Measurements from ENCODE around the gene FANCE.
"Not testable (repeated sequence)": the region's sequence is repeated elsewhere in the genome, so short reads cannot be mapped to it uniquely, and the experiment has no call there.

The FANCE gene

DNA sequence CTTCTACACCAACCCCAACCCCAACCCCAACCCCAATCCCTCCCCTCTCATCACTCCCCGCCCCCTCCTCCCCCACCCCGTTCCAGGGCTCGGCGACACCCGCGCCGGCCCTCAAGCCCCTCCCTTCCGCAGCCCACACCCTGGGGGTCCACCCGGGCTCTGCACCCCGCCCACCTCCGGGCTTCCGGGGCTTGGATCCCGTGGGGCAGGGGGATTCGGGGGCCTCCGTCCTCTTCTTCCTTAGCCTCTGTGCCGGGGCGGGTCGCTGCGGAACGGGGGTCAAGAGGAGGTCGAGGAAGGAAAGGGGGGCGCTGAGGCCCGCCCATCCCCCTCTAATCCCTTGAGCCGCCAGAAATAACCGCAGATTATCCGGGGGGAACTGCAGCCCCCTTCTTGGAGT, 59.9 kb downstream of the FANCE start:
- peaks cover 32 to 42% of the 10 kb centered on the region in 2 donors for H3K27me3 ChIP-seq (ENCODE audit: control insufficient read depth in 1 of 2, insufficient read depth in 2 of 2, low read length in 2 of 2)
- H3K9ac ChIP-seq (ENCODE audit: low read length in 2 of 2): no peak overlapping the region
- H3K4me3 ChIP-seq (ENCODE audit: low read length in 2 of 2): no peak overlapping the region
- H3K27ac ChIP-seq (ENCODE audit: low read length): no peak overlapping the region
- H3K36me3 ChIP-seq (ENCODE audit: control insufficient read depth in 2 of 2, insufficient read depth in 2 of 2, low read length in 2 of 2): no peaks in the 10 kb centered on the region
- H3K9me3 ChIP-seq (ENCODE audit: control insufficient read depth in 2 of 2, low read length in 2 of 2): no peaks in the 10 kb centered on the region
- H3K4me1 ChIP-seq (ENCODE audit: control insufficient read depth, insufficient read depth, low read length): peaks cover 11% of the 10 kb centered on the region

DNA sequence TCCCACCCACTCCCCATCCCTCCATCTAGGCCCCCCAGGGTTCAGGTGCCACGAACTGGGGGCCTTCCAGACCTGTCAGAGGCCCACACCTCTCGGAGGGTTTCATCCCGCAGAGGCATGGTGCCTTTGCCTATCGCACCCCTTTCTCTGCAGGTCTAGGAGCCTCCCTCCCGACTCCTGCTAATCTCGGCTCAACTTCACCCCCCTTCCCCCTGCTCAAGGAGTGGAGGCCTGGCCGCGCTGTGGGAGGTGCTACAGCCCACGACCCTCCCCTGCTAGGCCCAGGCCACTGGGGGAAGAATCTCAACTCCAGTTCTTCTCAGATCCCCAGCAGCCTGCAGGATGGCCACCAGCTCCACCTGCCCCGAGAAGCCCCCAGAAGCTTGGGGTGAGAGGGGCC, 60.6 kb downstream of the FANCE start, which contains the start of gene TULP1:
Gene TULP1 (minus strand): TSS at position 157 of the 400 bp plus-strand sequence. CDS start 38 bp downstream, at position 119.
- peak within 1 kb of the TSS in 1 of 2 donors; percentile 35 for H3K4me3 ChIP-seq (ENCODE audit: low read length in 2 of 2)
- peaks cover 32 to 42% of the 10 kb centered on the region in 2 donors for H3K27me3 ChIP-seq (ENCODE audit: control insufficient read depth in 1 of 2, insufficient read depth in 2 of 2, low read length in 2 of 2)
- H3K36me3 ChIP-seq (ENCODE audit: control insufficient read depth in 2 of 2, insufficient read depth in 2 of 2, low read length in 2 of 2): no peaks in the 10 kb centered on the region
- H3K9ac ChIP-seq (ENCODE audit: low read length in 2 of 2): no peak within 1 kb of the TSS
- peaks cover 11% of the 10 kb centered on the region for H3K4me1 ChIP-seq (ENCODE audit: control insufficient read depth, insufficient read depth, low read length)
- H3K27ac ChIP-seq (ENCODE audit: low read length): no peak within 1 kb of the TSS
- no peaks in the 10 kb centered on the region for H3K9me3 ChIP-seq (ENCODE audit: control insufficient read depth in 2 of 2, low read length in 2 of 2)

DNA sequence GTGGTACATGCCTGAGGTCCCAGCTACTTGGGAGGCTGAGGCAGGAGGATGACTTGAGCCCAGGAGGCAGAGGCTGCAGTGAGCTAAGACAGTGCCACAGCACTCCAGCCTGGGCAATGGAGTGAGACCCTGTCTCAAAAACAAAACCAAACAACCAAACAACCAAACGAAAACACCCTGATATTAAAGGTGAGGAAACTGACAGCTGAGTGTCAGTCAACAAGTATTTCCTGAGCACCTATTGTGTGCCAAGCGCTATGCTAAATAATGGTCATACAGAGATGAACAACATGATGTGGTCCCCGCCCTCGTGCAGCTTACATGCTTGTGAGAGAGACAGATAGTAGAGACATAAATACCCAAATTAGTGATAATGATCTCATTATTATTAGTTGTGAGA, 62.4 kb downstream of the FANCE start:
- Histone ChIP-seq H3K27me3 (ENCODE audit: control insufficient read depth in 1 of 2, insufficient read depth in 2 of 2, low read length in 2 of 2) (peaks cover 17 to 25% of the 10 kb centered on the region in 2 donors), H3K4me3 (ENCODE audit: low read length in 2 of 2) (no peak overlapping the region), H3K36me3 (ENCODE audit: control insufficient read depth in 2 of 2, insufficient read depth in 2 of 2, low read length in 2 of 2) (no peaks in the 10 kb centered on the region), H3K27ac (ENCODE audit: low read length) (no peak overlapping the region), H3K4me1 (ENCODE audit: control insufficient read depth, insufficient read depth, low read length) (peaks cover 9% of the 10 kb centered on the region), H3K9me3 (ENCODE audit: control insufficient read depth in 2 of 2, low read length in 2 of 2) (no peaks in the 10 kb centered on the region), H3K9ac (ENCODE audit: low read length in 2 of 2) (no peak overlapping the region)

DNA sequence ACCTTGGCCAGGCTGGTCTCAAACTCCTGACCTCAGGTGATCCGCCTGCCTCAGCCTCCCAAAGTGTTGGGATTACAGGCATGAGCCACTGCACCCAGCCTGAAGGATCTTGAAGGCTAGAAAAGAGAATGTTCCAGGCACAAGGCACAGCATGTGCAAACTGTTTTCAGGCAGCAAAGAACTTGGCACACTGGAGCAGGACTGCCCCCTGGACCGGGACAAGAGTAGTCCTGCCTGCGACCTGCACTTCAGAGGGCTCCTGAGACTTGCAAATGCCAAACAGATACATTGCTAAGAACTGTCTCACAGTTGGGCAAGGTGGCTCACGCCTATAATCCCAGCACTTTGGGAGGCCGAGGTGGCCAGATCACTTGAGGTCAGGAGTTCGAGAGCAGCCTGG, 63.8 kb downstream of the FANCE start:
- H3K27me3 ChIP-seq (ENCODE audit: control insufficient read depth in 1 of 2, insufficient read depth in 2 of 2, low read length in 2 of 2): peaks cover 12 to 13% of the 10 kb centered on the region in 2 donors
- H3K9ac ChIP-seq (ENCODE audit: low read length in 2 of 2); H3K4me1 ChIP-seq (ENCODE audit: control insufficient read depth, insufficient read depth, low read length); H3K4me3 ChIP-seq (ENCODE audit: low read length in 2 of 2); H3K36me3 ChIP-seq (ENCODE audit: control insufficient read depth in 2 of 2, insufficient read depth in 2 of 2, low read length in 2 of 2); H3K27ac ChIP-seq (ENCODE audit: low read length); H3K9me3 ChIP-seq (ENCODE audit: control insufficient read depth in 2 of 2, low read length in 2 of 2): not testable (repeated sequence)

Measured in stomach smooth muscle (tissue), 2 donors.